ENCODE results near the gene LENG8. TPM values are rescaled to one million over a fixed set of nuclear protein-coding genes. Genes with fewer than 3 reads are reported as not detected.

LENG8 gene
- total and polyA plus RNA-seq, 10 of the 15 experiments (the other 5 are each of a cell fraction or from before 2014, with no cell fraction given), result 2.3 to 145 (median 34.4) TPM

DNA sequence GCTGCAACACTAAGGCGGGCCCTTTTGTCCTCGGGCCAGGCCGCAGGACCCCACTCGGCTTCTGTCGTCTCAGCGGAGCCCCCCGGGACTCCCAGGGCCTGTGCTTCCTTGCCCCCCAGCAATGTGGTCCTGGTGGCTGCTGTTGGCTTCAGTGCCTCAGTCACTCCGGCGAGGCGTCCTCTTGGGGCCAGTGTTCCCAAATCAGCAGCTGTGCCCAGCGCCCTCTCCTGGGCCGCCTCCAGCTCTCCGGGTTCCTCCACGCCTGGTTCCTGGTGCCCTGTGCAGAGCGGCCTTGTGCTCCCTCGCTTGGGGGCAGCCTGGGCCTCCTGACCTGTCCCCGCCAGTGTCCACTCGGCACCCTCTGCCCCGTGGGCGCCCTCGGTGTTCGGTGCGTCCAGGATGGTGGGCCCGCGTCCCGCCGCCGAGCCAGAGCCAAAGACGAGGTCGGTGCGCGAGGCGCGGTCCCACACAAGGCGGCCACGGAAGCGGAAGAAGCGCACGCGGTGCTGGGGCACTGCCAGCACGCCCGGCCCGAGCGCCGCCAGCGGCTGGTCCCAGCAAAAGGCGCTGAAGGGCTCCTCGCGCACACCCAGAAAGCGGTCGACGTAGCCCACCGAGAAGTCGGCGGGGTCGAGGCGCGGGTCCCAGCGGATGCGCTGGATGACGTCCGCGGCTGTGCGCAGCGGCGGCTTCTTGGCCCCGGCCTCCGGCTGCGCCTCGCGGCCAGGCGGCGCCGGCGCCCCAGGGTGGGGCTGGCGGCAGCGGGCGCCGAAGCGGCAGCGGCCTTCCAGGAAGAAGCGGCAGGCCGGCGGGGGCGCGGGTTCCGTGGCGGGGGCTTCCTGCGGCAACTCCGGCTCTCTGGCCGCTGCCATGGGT lies 13.9 kb downstream of the LENG8 start (continued):
- TF ChIP-seq, protein P1, sequence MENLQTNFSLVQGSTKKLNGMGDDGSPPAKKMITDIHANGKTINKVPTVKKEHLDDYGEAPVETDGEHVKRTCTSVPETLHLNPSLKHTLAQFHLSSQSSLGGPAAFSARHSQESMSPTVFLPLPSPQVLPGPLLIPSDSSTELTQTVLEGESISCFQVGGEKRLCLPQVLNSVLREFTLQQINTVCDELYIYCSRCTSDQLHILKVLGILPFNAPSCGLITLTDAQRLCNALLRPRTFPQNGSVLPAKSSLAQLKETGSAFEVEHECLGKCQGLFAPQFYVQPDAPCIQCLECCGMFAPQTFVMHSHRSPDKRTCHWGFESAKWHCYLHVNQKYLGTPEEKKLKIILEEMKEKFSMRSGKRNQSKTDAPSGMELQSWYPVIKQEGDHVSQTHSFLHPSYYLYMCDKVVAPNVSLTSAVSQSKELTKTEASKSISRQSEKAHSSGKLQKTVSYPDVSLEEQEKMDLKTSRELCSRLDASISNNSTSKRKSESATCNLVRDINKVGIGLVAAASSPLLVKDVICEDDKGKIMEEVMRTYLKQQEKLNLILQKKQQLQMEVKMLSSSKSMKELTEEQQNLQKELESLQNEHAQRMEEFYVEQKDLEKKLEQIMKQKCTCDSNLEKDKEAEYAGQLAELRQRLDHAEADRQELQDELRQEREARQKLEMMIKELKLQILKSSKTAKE (IDR thresholded peaks at IDR 0.05; ENCODE audit: low read depth, poor library complexity, severe bottlenecking), result no peak
- TF ChIP-seq, protein P2, sequence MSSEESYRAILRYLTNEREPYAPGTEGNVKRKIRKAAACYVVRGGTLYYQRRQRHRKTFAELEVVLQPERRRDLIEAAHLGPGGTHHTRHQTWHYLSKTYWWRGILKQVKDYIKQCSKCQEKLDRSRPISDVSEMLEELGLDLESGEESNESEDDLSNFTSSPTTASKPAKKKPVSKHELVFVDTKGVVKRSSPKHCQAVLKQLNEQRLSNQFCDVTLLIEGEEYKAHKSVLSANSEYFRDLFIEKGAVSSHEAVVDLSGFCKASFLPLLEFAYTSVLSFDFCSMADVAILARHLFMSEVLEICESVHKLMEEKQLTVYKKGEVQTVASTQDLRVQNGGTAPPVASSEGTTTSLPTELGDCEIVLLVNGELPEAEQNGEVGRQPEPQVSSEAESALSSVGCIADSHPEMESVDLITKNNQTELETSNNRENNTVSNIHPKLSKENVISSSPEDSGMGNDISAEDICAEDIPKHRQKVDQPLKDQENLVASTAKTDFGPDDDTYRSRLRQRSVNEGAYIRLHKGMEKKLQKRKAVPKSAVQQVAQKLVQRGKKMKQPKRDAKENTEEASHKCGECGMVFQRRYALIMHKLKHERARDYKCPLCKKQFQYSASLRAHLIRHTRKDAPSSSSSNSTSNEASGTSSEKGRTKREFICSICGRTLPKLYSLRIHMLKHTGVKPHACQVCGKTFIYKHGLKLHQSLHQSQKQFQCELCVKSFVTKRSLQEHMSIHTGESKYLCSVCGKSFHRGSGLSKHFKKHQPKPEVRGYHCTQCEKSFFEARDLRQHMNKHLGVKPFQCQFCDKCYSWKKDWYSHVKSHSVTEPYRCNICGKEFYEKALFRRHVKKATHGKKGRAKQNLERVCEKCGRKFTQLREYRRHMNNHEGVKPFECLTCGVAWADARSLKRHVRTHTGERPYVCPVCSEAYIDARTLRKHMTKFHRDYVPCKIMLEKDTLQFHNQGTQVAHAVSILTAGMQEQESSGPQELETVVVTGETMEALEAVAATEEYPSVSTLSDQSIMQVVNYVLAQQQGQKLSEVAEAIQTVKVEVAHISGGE (CRISPR knock-in tag; IDR thresholded peaks at IDR 0.05), result no peak
- TF ChIP-seq NFIC (IDR thresholded peaks at IDR 0.05; ENCODE audit: low read depth, low read length) (no peak), JUND (IDR thresholded peaks at IDR 0.05; ENCODE audit: low read depth, low read length) (no peak), NRF1 (conservative IDR thresholded peaks at IDR 0.05; ENCODE audit: low read depth, low read length) (no peak), NFYA (IDR thresholded peaks at IDR 0.05; ENCODE audit: borderline replicate concordance, low read depth, low read length) (no peak), EGR1 (IDR thresholded peaks at IDR 0.05; ENCODE audit: borderline replicate concordance in 1 of 2, low read depth in 2 of 2, low read length in 2 of 2) (no peak), POLR2AphosphoS2 (IDR thresholded peaks at IDR 0.05; ENCODE audit: low read depth, low read length) (no peak), MXI1 (IDR thresholded peaks at IDR 0.05; ENCODE audit: low read depth, low read length) (no peak), CBX5 (IDR thresholded peaks at IDR 0.05; ENCODE audit: low read depth) (no peak), SMAD5 (IDR thresholded peaks at IDR 0.05; ENCODE audit: low read depth) (no peak), RELA (IDR thresholded peaks at IDR 0.05; ENCODE audit: borderline replicate concordance, partially characterized antibody) (no peak), ASH2L (IDR thresholded peaks at IDR 0.05; ENCODE audit: borderline replicate concordance, low read depth) (no peak), ZNF384 (IDR thresholded peaks at IDR 0.05; ENCODE audit: borderline replicate concordance, low read depth, low read length) (no peak), MEF2B (IDR thresholded peaks at IDR 0.05; ENCODE audit: partially characterized antibody, poor library complexity, severe bottlenecking) (no peak), PRDM15 (CRISPR knock-in tag; IDR thresholded peaks at IDR 0.05) (no peak)
- TF ChIP-seq, protein P3, sequence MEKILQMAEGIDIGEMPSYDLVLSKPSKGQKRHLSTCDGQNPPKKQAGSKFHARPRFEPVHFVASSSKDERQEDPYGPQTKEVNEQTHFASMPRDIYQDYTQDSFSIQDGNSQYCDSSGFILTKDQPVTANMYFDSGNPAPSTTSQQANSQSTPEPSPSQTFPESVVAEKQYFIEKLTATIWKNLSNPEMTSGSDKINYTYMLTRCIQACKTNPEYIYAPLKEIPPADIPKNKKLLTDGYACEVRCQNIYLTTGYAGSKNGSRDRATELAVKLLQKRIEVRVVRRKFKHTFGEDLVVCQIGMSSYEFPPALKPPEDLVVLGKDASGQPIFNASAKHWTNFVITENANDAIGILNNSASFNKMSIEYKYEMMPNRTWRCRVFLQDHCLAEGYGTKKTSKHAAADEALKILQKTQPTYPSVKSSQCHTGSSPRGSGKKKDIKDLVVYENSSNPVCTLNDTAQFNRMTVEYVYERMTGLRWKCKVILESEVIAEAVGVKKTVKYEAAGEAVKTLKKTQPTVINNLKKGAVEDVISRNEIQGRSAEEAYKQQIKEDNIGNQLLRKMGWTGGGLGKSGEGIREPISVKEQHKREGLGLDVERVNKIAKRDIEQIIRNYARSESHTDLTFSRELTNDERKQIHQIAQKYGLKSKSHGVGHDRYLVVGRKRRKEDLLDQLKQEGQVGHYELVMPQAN (conservative IDR thresholded peaks at IDR 0.05), result peak; percentile 77

Measured in GM12878 (cell line).